H9 (cell line): ENCODE data around the gene CDC37. TPM values are rescaled to one million over a fixed set of nuclear protein-coding genes. Genes with fewer than 3 reads are reported as not detected.

Experiments
- DNase-seq: peaks from one replicate; pipeline ENCODE4 v3.0.0-alpha.2; 2017
- H2AFZ ChIP-seq: one replicate; pipeline ENCODE4 v1.6.1; 2013; ENCODE audit warnings: mild to moderate bottlenecking, low read length, control low read depth, moderate library complexity
- H2AK5ac ChIP-seq: 2 replicates; pipeline ENCODE4 v1.6.1; 2013; ENCODE audit warnings: low read length, control low read depth, mixed read lengths; ENCODE audit not compliant: insufficient read length
- H2BK120ac ChIP-seq: one replicate; pipeline ENCODE4 v1.6.1; 2013; ENCODE audit warnings: low read depth, mild to moderate bottlenecking, low read length, control low read depth, inconsistent platforms; ENCODE audit not compliant: poor library complexity, severe bottlenecking
- H2BK12ac ChIP-seq: 2 replicates; pipeline ENCODE4 v1.6.1; 2013; ENCODE audit warnings: low read length, control low read depth, mixed read lengths, low read depth; ENCODE audit not compliant: insufficient read length
- H2BK15ac ChIP-seq: 2 replicates; pipeline ENCODE4 v1.6.1; 2013; ENCODE audit warnings: low read depth, low read length, control low read depth
- H2BK20ac ChIP-seq: one replicate; pipeline ENCODE4 v1.6.1; 2013; ENCODE audit warnings: low read depth, mild to moderate bottlenecking, low read length, control low read depth, inconsistent platforms; ENCODE audit not compliant: poor library complexity, severe bottlenecking
- H2BK5ac ChIP-seq: 2 replicates; pipeline ENCODE4 v1.6.1; 2013; ENCODE audit warnings: low read length, control low read depth, mixed read lengths; ENCODE audit not compliant: insufficient read length
- H3K14ac ChIP-seq: 2 replicates; pipeline ENCODE4 v1.6.1; 2013; ENCODE audit warnings: low read length, control low read depth; ENCODE audit not compliant: insufficient read depth
- H3K18ac ChIP-seq: 2 replicates; pipeline ENCODE4 v1.6.1; 2013; ENCODE audit warnings: low read depth, mild to moderate bottlenecking, mixed read lengths, low read length, control low read depth; ENCODE audit not compliant: insufficient read length
- H3K23ac ChIP-seq: 2 replicates; pipeline ENCODE4 v1.6.1; 2013; ENCODE audit warnings: low read length, control low read depth, mixed read lengths, low read depth; ENCODE audit not compliant: insufficient read length
- H3K23me2 ChIP-seq: 2 replicates; pipeline ENCODE4 v1.6.1; 2013; ENCODE audit warnings: low read depth, mild to moderate bottlenecking, mixed read lengths, low read length, control low read depth; ENCODE audit not compliant: insufficient read length, poor library complexity, severe bottlenecking
- H3K27ac ChIP-seq: 2 replicates; pipeline ENCODE4 v1.5.1; 2013; ENCODE audit warnings: low read length, control low read depth, mixed read lengths, low read depth; ENCODE audit not compliant: insufficient read length
- H3K27me3 ChIP-seq: 2 replicates; pipeline ENCODE4 v1.6.1; 2013; ENCODE audit warnings: low read length, control low read depth, inconsistent platforms; ENCODE audit not compliant: insufficient read depth
- H3K4ac ChIP-seq: 2 replicates; pipeline ENCODE4 v1.6.1; 2013; ENCODE audit warnings: low read depth, mild to moderate bottlenecking, control low read depth, inconsistent platforms, low read length, moderate library complexity
- H3K4me1 ChIP-seq: 2 replicates; pipeline ENCODE4 v1.6.1; 2013; ENCODE audit warnings: low read length, control low read depth, inconsistent platforms; ENCODE audit not compliant: insufficient read depth
- H3K4me2 ChIP-seq: 2 replicates; pipeline ENCODE4 v1.6.1; 2013; ENCODE audit warnings: low read length, control low read depth, mixed read lengths; ENCODE audit not compliant: insufficient read length, insufficient read depth
- H3K56ac ChIP-seq: 2 replicates; pipeline ENCODE4 v1.6.1; 2013; ENCODE audit warnings: low read depth, mild to moderate bottlenecking, mixed read lengths, low read length, control low read depth; ENCODE audit not compliant: insufficient read length
- H3K79me1 ChIP-seq: 2 replicates; pipeline ENCODE4 v1.6.1; 2013; ENCODE audit warnings: low read depth, mild to moderate bottlenecking, moderate library complexity, low read length, control low read depth, inconsistent platforms; ENCODE audit not compliant: insufficient read depth, poor library complexity, severe bottlenecking
- H3K79me2 ChIP-seq: 2 replicates; pipeline ENCODE4 v1.6.1; 2013; ENCODE audit warnings: low read length, control low read depth, inconsistent platforms; ENCODE audit not compliant: insufficient read depth
- H3K9ac ChIP-seq: 2 replicates; pipeline ENCODE4 v1.6.1; 2013; ENCODE audit warnings: low read length, control low read depth, mixed read lengths; ENCODE audit not compliant: insufficient read length; ENCODE audit errors: extremely low read depth
- H3K9me3 ChIP-seq: one replicate; pipeline ENCODE4 v1.6.1; 2013; ENCODE audit warnings: low read depth, low read length, inconsistent platforms; ENCODE audit not compliant: control insufficient read depth
- H3T11ph ChIP-seq: one replicate; pipeline ENCODE4 v1.6.1; 2013; ENCODE audit warnings: mild to moderate bottlenecking, low read length, control low read depth, inconsistent platforms
- H4K20me1 ChIP-seq: one replicate; pipeline ENCODE4 v1.6.1; 2013; ENCODE audit not compliant: control insufficient read depth, insufficient read length, insufficient read depth
- H4K5ac ChIP-seq: 2 replicates; pipeline ENCODE4 v1.6.1; 2013; ENCODE audit warnings: low read depth, mild to moderate bottlenecking, mixed read lengths, low read length, control low read depth; ENCODE audit not compliant: insufficient read length
- H4K8ac ChIP-seq: replicated peaks from 2 replicates; pipeline ENCODE4 v1.6.1; 2013; ENCODE audit warnings: low read length, control low read depth, mixed read lengths, low read depth; ENCODE audit not compliant: insufficient read length
- H4K91ac ChIP-seq: 2 replicates; pipeline ENCODE4 v1.6.1; 2013; ENCODE audit warnings: low read depth, mild to moderate bottlenecking, moderate library complexity, mixed read lengths, low read length, control low read depth; ENCODE audit not compliant: insufficient read length
- H3K27ac Mint-ChIP-seq, 3 experiments: 2 replicates in 2 of 3; 3 replicates in 1 of 3; pipeline ENCODE4 v1.8.0; 2020 to 2021; ENCODE audit warnings: mixed read lengths in 3 of 3, mild to moderate bottlenecking in 1 of 3, moderate library complexity in 1 of 3
- H3K27me3 Mint-ChIP-seq: 2 replicates; pipeline ENCODE4 v1.8.0; 2021; ENCODE audit warnings: low read depth, mild to moderate bottlenecking, moderate library complexity, mixed read lengths
- H3K36me3 Mint-ChIP-seq, 3 experiments: 2 replicates in 2 of 3; 3 replicates in 1 of 3; pipeline ENCODE4 v1.8.0; 2020 to 2021; ENCODE audit warnings: low read depth in 3 of 3, mixed read lengths in 3 of 3; ENCODE audit not compliant: insufficient read depth in 1 of 3
- H3K4me1 Mint-ChIP-seq, 2 experiments: 2 replicates each; pipeline ENCODE4 v1.8.0; 2020; ENCODE audit warnings: mixed read lengths in 2 of 2
- H3K4me3 Mint-ChIP-seq, 2 experiments: 2 replicates in 1 of 2; 3 replicates in 1 of 2; pipeline ENCODE4 v1.8.0; 2020 to 2021; ENCODE audit warnings: mild to moderate bottlenecking in 2 of 2, mixed read lengths in 2 of 2, moderate library complexity in 1 of 2
- H3K9me3 Mint-ChIP-seq, 2 experiments: 2 replicates in 1 of 2; 3 replicates in 1 of 2; pipeline ENCODE4 v1.8.0; 2020; ENCODE audit warnings: mild to moderate bottlenecking in 2 of 2, mixed read lengths in 2 of 2, moderate library complexity in 1 of 2
- CTCF ChIP-seq: fragments of 200-600 bp; sonication (generic); conservative IDR thresholded peaks from 3 replicates; pipeline ENCODE4 v1.8.0; 2021; ENCODE audit warnings: antibody characterized with exemption, mild to moderate bottlenecking
- WGBS: extraction: QIAGEN DNeasy Blood & Tissue Kit; methylation state at CpG from one replicate; pipeline ENCODE4 v1.1.7; 2013; ENCODE audit warnings: missing lambda C conversion rate, low lambda C conversion rate, mixed read lengths; ENCODE audit not compliant: insufficient read length; ENCODE audit errors: extremely low coverage; 5-methylcytosine and 5-hydroxymethylcytosine counted together
- total RNA-seq: library from RNA; stranded (reverse); gene quantifications from 2 replicates; pipeline ENCODE4 v1.2.1, GENCODE V29; 2021

The CDC37 gene
- total RNA-seq, 1 experiment from 2014 or later = 155 TPM

DNA sequence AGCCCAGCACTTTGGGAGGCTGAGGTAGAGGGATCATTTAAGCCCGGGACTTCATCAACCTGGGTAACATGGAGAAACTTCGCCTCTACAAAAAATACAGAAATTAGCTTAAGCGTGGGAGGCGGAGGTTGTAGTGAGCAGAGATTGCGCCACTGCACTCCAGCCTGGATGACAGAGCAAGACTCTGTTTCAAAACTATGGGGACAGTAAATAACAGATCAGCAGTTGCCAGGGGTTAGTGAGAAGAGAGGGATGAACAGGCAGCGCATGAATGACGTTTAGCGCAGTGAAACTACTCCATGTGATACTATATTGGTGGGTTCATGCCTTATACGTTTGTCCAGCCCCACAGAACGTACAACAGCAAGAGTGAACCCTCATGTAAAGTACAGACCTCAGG, 56.8 kb downstream of the CDC37 start:
- H3K23ac ChIP-seq = no peak overlapping the region
- Mint-ChIP-seq H3K27me3 (no peaks in the 10 kb centered on the region), H3K9me3 (no peaks in the 10 kb centered on the region), H3K36me3 (peaks cover 3 to 13% (median 8%) of the 10 kb centered on the region in 3 experiments; a peak in 6 of 7 replicates), H3K4me1 (no peaks in the 10 kb centered on the region), H3K27ac (no peak overlapping the region), H3K4me3 (no peak overlapping the region)
- no peak overlapping the region for H3K4me2 ChIP-seq
- no peaks in the 10 kb centered on the region for H3K79me2 ChIP-seq
- no peak overlapping the region for H3T11ph ChIP-seq
- WGBS = no CpG with 5 or more reads among the region's 10 CpGs
- H3K9ac ChIP-seq = no peak overlapping the region
- no peak for TF ChIP-seq CTCF
- no peaks in the 10 kb centered on the region for H4K20me1 ChIP-seq
- no peak overlapping the region for H3K56ac ChIP-seq
- H3K23me2 ChIP-seq = no peaks in the 10 kb centered on the region
- DNase-seq = no peak
- H3K4me1 ChIP-seq = no peaks in the 10 kb centered on the region
- H2BK5ac ChIP-seq = no peak overlapping the region
- no peak overlapping the region for H3K27ac ChIP-seq
- H3K14ac ChIP-seq = no peak overlapping the region
- H2BK120ac ChIP-seq = no peak overlapping the region
- no peak overlapping the region for H2AFZ ChIP-seq
- H2BK15ac ChIP-seq = no peak overlapping the region
- H3K27me3 ChIP-seq = no peaks in the 10 kb centered on the region
- no peaks in the 10 kb centered on the region for H3K79me1 ChIP-seq
- no peak overlapping the region for H2BK12ac ChIP-seq
- H4K8ac ChIP-seq = no peak overlapping the region
- H2BK20ac ChIP-seq = no peak overlapping the region
- no peak overlapping the region for H3K4ac ChIP-seq
- no peak overlapping the region for H3K18ac ChIP-seq
- H4K5ac ChIP-seq = no peak overlapping the region
- no peak overlapping the region for H2AK5ac ChIP-seq
- no peak overlapping the region for H4K91ac ChIP-seq
- H3K9me3 ChIP-seq = no peaks in the 10 kb centered on the region
